AG04449 (cell line): ENCODE measurements around the gene KIAA1755.

Source experiments
- CTCF ChIA-PET: fragments of 350-600 bp; formaldehyde crosslinking; extraction: SDS; loops from one replicate; lab custom pipeline; 2021; ENCODE audit warnings: antibody characterized with exemption; lab: Yijun Ruan, JAX
- POLR2A ChIA-PET: fragments of 400-600, 350-600 bp; formaldehyde crosslinking; extraction: SDS; loops from one replicate; lab custom pipeline; 2020; ENCODE audit warnings: antibody characterized with exemption, inconsistent platforms; lab: Yijun Ruan, JAX
- DNase-seq: peaks from one replicate; pipeline ENCODE4 v3.0.0-alpha.2; 2010; ENCODE audit warnings: low read depth, low spot score
- H3K4me3 ChIP-seq: 2 replicates; pipeline ENCODE4 v1.5.1; 2011; ENCODE audit warnings: low read depth, mild to moderate bottlenecking, control low read depth, low read length
- TF ChIP-seq, protein P1 (sequence below): IDR thresholded peaks from one replicate; pipeline ENCODE4 v1.5.1; 2011; ENCODE audit warnings: mild to moderate bottlenecking, moderate library complexity, low read length, control low read depth, inconsistent platforms; ENCODE audit not compliant: insufficient read depth; ENCODE audit errors: missing control alignments

Gene KIAA1755

DNA sequence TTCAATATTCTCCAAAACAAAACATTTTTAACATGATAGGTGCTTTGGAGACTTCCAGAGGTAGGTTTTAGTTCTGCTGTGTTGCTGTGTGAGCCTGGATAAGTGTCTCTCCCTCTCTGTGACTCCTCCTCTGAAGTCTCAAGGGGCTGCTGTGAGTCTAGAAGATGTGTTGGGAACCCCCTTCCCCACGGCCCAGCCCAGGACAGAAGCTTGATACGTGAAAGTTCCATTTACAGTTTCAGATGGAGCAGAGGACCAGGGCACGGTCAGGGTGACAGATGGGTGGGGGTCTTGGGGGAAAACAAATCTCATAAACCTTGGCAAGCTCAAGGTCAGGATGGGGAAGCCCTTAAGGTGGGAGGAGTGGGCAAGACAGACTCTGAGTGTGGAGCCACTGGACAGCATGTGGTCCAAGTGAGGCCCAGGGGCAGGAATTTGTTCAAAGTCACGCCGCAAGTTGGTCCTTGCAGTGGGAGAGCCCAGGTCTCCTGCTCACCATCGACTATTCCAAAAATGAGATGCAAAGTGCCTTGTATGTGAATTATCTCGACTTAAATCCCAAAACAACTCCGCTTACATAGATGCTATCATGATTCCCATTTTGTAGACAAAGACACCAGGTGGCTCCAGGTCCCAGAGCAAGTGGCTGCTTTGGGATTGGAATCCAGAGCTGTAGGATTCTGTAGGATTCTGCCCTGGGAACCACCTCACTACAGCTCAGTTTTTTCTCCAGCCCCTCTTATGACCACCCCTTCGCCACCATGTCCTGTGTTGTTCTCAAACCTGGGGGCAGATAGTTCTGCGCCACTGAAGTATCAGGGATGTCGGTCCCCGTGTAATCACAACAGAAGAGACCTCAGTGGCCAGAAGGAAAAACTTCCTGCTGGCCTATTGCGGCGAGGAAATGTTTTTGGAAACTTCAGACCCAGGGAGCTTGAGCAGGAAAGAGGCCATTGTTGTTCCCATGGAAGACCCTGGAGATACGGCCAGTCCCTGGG is 97.4 kb downstream of the KIAA1755 start:
- CTCF ChIA-PET, result interaction anchor here (1.1 to 4.3 kb wide), 10 partner anchors 8 to 119 kb away, joined by 3 to 23 read pairs (median 6); no protein-coding TSS in a partner anchor
- TF ChIP-seq, protein P1, sequence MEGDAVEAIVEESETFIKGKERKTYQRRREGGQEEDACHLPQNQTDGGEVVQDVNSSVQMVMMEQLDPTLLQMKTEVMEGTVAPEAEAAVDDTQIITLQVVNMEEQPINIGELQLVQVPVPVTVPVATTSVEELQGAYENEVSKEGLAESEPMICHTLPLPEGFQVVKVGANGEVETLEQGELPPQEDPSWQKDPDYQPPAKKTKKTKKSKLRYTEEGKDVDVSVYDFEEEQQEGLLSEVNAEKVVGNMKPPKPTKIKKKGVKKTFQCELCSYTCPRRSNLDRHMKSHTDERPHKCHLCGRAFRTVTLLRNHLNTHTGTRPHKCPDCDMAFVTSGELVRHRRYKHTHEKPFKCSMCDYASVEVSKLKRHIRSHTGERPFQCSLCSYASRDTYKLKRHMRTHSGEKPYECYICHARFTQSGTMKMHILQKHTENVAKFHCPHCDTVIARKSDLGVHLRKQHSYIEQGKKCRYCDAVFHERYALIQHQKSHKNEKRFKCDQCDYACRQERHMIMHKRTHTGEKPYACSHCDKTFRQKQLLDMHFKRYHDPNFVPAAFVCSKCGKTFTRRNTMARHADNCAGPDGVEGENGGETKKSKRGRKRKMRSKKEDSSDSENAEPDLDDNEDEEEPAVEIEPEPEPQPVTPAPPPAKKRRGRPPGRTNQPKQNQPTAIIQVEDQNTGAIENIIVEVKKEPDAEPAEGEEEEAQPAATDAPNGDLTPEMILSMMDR, result no peak
- POLR2A ChIA-PET, result no interaction called here
- no peak overlapping the region for H3K4me3 ChIP-seq
- no peak for DNase-seq

DNA sequence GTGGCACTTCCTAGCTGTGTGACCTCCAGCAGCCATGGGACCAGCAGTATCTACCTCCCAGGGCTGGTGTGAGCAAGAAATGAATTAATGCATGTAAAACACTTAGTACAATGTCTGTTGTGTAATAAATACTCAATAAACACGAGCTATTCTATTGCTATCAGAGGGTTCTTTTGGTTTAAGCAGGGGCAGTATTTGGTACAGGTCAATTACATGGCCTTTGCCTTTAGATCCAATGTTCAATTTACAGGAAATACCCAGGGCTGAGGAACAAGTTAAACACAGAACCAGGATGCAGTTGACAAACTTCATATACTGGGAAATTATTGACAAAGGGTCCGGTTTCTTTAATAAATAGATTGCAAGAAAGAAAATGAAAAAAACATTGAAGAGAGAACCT is 98.4 kb downstream of the KIAA1755 start:
- TF ChIP-seq, protein P1, result no peak
- ChIA-PET CTCF (interaction anchor here (1.0 to 4.3 kb wide), 4 partner anchors 11 to 105 kb away, joined by 3 to 22 read pairs (median 12); no protein-coding TSS in a partner anchor), POLR2A (no interaction called here)
- DNase-seq, result no peak
- no peak overlapping the region for H3K4me3 ChIP-seq

DNA sequence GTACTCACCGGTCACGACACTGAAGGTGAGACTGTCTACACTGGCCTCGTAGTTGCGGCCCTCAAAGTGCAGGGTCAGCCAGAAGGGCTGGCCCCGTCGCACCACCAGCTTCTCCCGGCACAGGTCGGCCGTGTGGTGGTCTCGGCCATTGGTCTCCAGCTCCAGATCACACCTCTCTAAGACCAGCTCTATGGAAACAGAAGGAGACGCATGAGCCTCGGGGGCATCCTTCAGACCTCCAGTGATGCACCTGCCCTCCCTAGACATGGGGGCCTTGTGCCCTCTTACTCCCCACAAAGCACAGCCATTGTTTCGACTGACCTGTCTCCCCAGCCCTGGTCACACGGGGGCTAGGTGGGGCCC is 99.1 kb downstream of the KIAA1755 start:
- CTCF ChIA-PET, result interaction anchor here (0.9 to 4.3 kb wide), 6 partner anchors 9 to 110 kb away, joined by 3 to 22 read pairs (median 6); no protein-coding TSS in a partner anchor
- TF ChIP-seq, protein P1, result no peak
- POLR2A ChIA-PET, result no interaction called here
- no peak overlapping the region for H3K4me3 ChIP-seq
- no peak for DNase-seq
